ENCODE measurements around the gene PPM1E.
"Not testable (repeated sequence)": the region's sequence is repeated elsewhere in the genome, so short reads cannot be mapped to it uniquely, and the experiment has no call there.

DNA sequence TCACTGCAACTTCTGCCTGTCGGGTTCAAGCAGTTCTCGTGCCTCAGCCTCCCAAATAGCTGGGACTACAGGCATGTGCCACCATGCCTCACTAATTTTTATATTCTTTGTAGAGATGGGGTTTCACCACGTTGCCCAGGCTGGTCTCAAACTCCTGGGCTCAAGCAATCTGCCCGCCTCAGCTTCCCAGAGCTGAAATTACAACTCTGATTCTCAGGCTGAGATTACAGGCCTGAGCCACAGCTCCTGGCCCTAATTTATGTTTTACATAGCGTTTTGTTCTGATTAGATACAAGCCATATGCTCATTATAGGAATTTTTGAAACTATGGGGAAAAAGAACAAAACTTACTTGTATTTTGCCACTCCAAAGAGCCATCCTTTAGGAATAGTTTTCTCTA is 22.8 kb downstream of the PPM1E start:
- TF ChIP-seq, protein P1, sequence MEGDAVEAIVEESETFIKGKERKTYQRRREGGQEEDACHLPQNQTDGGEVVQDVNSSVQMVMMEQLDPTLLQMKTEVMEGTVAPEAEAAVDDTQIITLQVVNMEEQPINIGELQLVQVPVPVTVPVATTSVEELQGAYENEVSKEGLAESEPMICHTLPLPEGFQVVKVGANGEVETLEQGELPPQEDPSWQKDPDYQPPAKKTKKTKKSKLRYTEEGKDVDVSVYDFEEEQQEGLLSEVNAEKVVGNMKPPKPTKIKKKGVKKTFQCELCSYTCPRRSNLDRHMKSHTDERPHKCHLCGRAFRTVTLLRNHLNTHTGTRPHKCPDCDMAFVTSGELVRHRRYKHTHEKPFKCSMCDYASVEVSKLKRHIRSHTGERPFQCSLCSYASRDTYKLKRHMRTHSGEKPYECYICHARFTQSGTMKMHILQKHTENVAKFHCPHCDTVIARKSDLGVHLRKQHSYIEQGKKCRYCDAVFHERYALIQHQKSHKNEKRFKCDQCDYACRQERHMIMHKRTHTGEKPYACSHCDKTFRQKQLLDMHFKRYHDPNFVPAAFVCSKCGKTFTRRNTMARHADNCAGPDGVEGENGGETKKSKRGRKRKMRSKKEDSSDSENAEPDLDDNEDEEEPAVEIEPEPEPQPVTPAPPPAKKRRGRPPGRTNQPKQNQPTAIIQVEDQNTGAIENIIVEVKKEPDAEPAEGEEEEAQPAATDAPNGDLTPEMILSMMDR (IDR thresholded peaks at IDR 0.05; ENCODE audit: insufficient read depth, low read length, poor library complexity, severe bottlenecking): not testable (repeated sequence)
- TF ChIP-seq EZH2phosphoT487 (conservative IDR thresholded peaks at IDR 0.05; ENCODE audit: low read length): not testable (repeated sequence)
